ENCODE measurements around the gene OOSP3. TPM values are rescaled to one million over a fixed set of nuclear protein-coding genes. Genes with fewer than 3 reads are reported as not detected.

The OOSP3 gene
- total RNA-seq, 2 experiments from 2014 or later, result not detected

GRCh38 chr11:59867946-59868345, 10.6 kb upstream of the OOSP3 start:
- CTCF ChIA-PET (ENCODE audit: unreplicated experiment), result no interaction called here
- DNase-seq (ENCODE audit: low spot score), result no peak
- Histone ChIP-seq H3K9me3 (ENCODE audit: low read length) (no peaks in the 10 kb centered on the region), H3K4me3 (ENCODE audit: low read depth, low read length, poor library complexity, severe bottlenecking) (no peak overlapping the region), H3K27ac (ENCODE audit: low read depth, low read length, poor library complexity, severe bottlenecking) (no peak overlapping the region), H3K79me2 (ENCODE audit: insufficient read depth, low read depth, low read length) (no peaks in the 10 kb centered on the region), H3K4me2 (ENCODE audit: low read length) (no peak overlapping the region), H3K9me2 (ENCODE audit: insufficient read depth, low read length) (no peaks in the 10 kb centered on the region), H3K4me1 (ENCODE audit: insufficient read depth, low read length, poor library complexity, severe bottlenecking) (no peaks in the 10 kb centered on the region), H3K36me3 (ENCODE audit: insufficient read depth, low read length) (no peaks in the 10 kb centered on the region), H2AFZ (ENCODE audit: low read length) (no peak overlapping the region), H4K20me1 (ENCODE audit: insufficient read depth, low read length) (no peaks in the 10 kb centered on the region)
- intact Hi-C loops (cut with micrococcal nuclease; ENCODE audit: unreplicated experiment), result no loop called here
- POLR2A ChIA-PET, result no interaction called here
- BruUV-seq (replicated peaks), result no TSS peak
- no peak for TF ChIP-seq CTCF (conservative IDR thresholded peaks at IDR 0.05; ENCODE audit: low read length)
- no peak for TF ChIP-seq EZH2phosphoT487 (IDR thresholded peaks at IDR 0.05; ENCODE audit: borderline replicate concordance, low read depth, low read length)

GRCh38 chr11:59872076-59872475, 6.5 kb upstream of the OOSP3 start:
- Histone ChIP-seq H2AFZ (ENCODE audit: low read length) (no peak overlapping the region), H3K9me3 (ENCODE audit: low read length) (no peaks in the 10 kb centered on the region), H3K4me1 (ENCODE audit: insufficient read depth, low read length, poor library complexity, severe bottlenecking) (no peaks in the 10 kb centered on the region), H3K79me2 (ENCODE audit: insufficient read depth, low read depth, low read length) (no peaks in the 10 kb centered on the region), H3K4me3 (ENCODE audit: low read depth, low read length, poor library complexity, severe bottlenecking) (no peak overlapping the region), H3K4me2 (ENCODE audit: low read length) (no peak overlapping the region), H4K20me1 (ENCODE audit: insufficient read depth, low read length) (no peaks in the 10 kb centered on the region), H3K27ac (ENCODE audit: low read depth, low read length, poor library complexity, severe bottlenecking) (no peak overlapping the region), H3K9me2 (ENCODE audit: insufficient read depth, low read length) (no peaks in the 10 kb centered on the region), H3K36me3 (ENCODE audit: insufficient read depth, low read length) (no peaks in the 10 kb centered on the region)
- TF ChIP-seq CTCF (conservative IDR thresholded peaks at IDR 0.05; ENCODE audit: low read length) (no peak), EZH2phosphoT487 (IDR thresholded peaks at IDR 0.05; ENCODE audit: borderline replicate concordance, low read depth, low read length) (no peak)
- intact Hi-C loops (cut with micrococcal nuclease; ENCODE audit: unreplicated experiment), result no loop called here
- ChIA-PET CTCF (ENCODE audit: unreplicated experiment) (no interaction called here), POLR2A (no interaction called here)
- BruUV-seq (replicated peaks), result no TSS peak
- DNase-seq (ENCODE audit: low spot score), result no peak

GRCh38 chr11:59875856-59876519, 2.6 kb upstream of the OOSP3 start:
- H2AFZ ChIP-seq (ENCODE audit: low read length), result no peak overlapping the region
- TF ChIP-seq EZH2phosphoT487 (IDR thresholded peaks at IDR 0.05; ENCODE audit: borderline replicate concordance, low read depth, low read length), result no peak
- TF ChIP-seq CTCF (conservative IDR thresholded peaks at IDR 0.05; ENCODE audit: low read length), result no peak

More at GRCh38 chr11:59875856-59876519, 2.6 kb upstream of the OOSP3 start:
- H3K4me1 ChIP-seq (ENCODE audit: insufficient read depth, low read length, poor library complexity, severe bottlenecking), result no peaks in the 10 kb centered on the region
- H3K9me2 ChIP-seq (ENCODE audit: insufficient read depth, low read length), result no peaks in the 10 kb centered on the region
- no peaks in the 10 kb centered on the region for H4K20me1 ChIP-seq (ENCODE audit: insufficient read depth, low read length)
- no peak for DNase-seq (ENCODE audit: low spot score)
- CTCF ChIA-PET (ENCODE audit: unreplicated experiment), result no interaction called here
- no peak overlapping the region for H3K27ac ChIP-seq (ENCODE audit: low read depth, low read length, poor library complexity, severe bottlenecking)
- H3K4me3 ChIP-seq (ENCODE audit: low read depth, low read length, poor library complexity, severe bottlenecking), result no peak overlapping the region
- no peaks in the 10 kb centered on the region for H3K9me3 ChIP-seq (ENCODE audit: low read length)
- POLR2A ChIA-PET, result no interaction called here
- no TSS peak for BruUV-seq (replicated peaks)
- H3K36me3 ChIP-seq (ENCODE audit: insufficient read depth, low read length), result no peaks in the 10 kb centered on the region
- no peaks in the 10 kb centered on the region for H3K79me2 ChIP-seq (ENCODE audit: insufficient read depth, low read depth, low read length)
- intact Hi-C loops (cut with micrococcal nuclease; ENCODE audit: unreplicated experiment), result no loop called here
- no peak overlapping the region for H3K4me2 ChIP-seq (ENCODE audit: low read length)
